AG04450 (cell line): ENCODE measurements around the gene TOP2B. TPM values are rescaled to one million over a fixed set of nuclear protein-coding genes. Genes with fewer than 3 reads are reported as not detected.

Experiments used
- CTCF ChIA-PET: fragments of 300-600, 350-600 bp; formaldehyde crosslinking; extraction: SDS; loops from one replicate; lab custom pipeline; 2022; ENCODE audit warnings: antibody characterized with exemption, inconsistent platforms; lab: Charles Lee
- POLR2A ChIA-PET: fragments of 350-600 bp; formaldehyde crosslinking; extraction: SDS; loops from one replicate; lab custom pipeline; 2021; ENCODE audit warnings: antibody characterized with exemption, inconsistent platforms; lab: Yijun Ruan, JAX
- DNase-seq: peaks from one replicate; pipeline ENCODE4 v3.0.0-alpha.2; 2011; ENCODE audit warnings: low read depth, low spot score
- H3K27ac ChIP-seq: one replicate; pipeline ENCODE4 v1.5.1; 2012; ENCODE audit warnings: low read depth, low read length, control low read depth
- H3K27me3 ChIP-seq: one replicate; pipeline ENCODE4 v1.6.0; 2012; ENCODE audit warnings: low read length; ENCODE audit not compliant: control insufficient read depth, insufficient read depth
- H3K4me3 ChIP-seq: 2 replicates; pipeline ENCODE4 v1.5.1; 2011; ENCODE audit warnings: mild to moderate bottlenecking, low read depth, low read length, control low read depth
- H3K9me3 ChIP-seq: 2 replicates; pipeline ENCODE4 v1.5.1; 2012; ENCODE audit warnings: low read length; ENCODE audit not compliant: control insufficient read depth, insufficient read depth
- CTCF ChIP-seq: IDR thresholded peaks from 2 replicates; pipeline ENCODE4 v1.5.1; 2011; ENCODE audit warnings: low read depth, low read length, control low read depth, inconsistent platforms
- polyA minus RNA-seq: library from RNA; depleted of rRNA, polyadenylated mRNA; stranded (reverse); fragments of >200 nt; gene quantifications from 2 replicates; pipeline ENCODE4 v1.2.3, GENCODE V29; 2011; rRNA and poly(A)+ RNA removed
- polyA plus RNA-seq: library from polyadenylated mRNA; depleted of rRNA; stranded (reverse); fragments of >200 nt; gene quantifications from 2 replicates; pipeline ENCODE4 v1.2.3, GENCODE V29; 2011; rRNA removed

TOP2B gene
- polyA plus RNA-seq (76.9 and 95.9 TPM in 2 replicates), polyA minus RNA-seq (38.9 and 68.4 TPM in 2 replicates)

DNA sequence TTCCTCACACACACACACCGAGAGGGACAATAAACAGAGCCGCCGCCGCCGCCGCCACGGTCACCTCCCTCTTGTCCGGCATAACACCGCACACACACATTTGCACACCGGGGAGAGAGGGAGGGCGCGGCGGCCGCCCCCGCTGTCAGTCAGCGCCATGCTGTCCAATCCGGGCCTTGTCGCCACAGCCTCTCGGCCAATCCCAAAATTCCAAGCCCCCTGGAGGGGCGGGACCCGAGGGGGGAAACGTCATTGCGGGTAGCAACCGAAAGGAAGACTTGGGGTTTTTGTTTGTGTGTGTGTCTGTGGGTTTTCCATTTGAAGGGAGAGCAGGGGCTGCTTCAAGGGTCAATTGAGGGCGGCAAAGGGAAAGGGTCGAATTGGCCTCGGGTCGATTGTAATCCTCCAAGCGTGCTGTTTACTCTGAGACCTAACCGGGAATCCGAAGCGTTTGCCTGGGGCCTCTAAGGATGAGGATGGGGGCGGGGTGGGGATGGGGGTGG lies at the start of gene TOP2B:
TSS of gene TOP2B (minus strand) at position 96 of the 503 bp plus-strand sequence. CDS start 610 bp downstream, outside the sequence.
- H3K27ac ChIP-seq: peak within 1 kb of the TSS; percentile 79
- no peaks in the 10 kb centered on the region for H3K27me3 ChIP-seq
- peak; percentile 85 for DNase-seq
- TF ChIP-seq CTCF: no peak
- POLR2A ChIA-PET: no interaction called here
- no peaks in the 10 kb centered on the region for H3K9me3 ChIP-seq
- CTCF ChIA-PET: interaction anchor here (4.6 kb wide), 1 partner anchor 17 kb away, joined by 29 read pairs; no protein-coding TSS in a partner anchor
- peak within 1 kb of the TSS; percentile 77 for H3K4me3 ChIP-seq

DNA sequence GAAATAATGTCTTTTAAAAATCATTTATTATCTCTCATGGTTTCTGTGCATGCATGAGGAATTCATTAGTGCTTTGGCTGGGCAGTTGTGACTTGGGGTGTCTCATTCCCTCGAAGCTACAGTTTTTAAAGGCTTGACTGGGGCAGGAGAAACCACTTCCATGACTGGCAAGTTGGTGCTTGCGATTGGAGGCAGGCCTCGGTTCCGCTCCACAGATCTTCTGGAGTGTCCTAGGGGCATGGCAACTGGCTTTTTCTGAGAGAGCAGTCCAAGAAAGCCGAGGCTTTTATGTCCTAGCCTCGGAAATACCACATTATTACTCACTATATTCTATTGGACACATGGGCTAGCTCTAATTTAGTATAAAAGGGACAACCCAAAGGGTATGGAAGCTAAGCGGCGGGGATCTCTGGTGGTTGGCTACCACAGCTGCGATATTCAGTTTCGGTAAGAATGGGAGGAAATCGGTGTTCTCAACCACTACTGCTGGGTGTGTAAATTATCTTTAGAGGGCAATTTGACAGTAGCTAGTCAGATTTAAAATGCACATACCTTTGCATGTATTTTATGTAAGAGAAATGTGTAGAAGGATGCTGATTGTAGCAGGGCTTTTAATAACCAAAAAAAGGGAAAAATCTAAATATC lies 48.8 kb upstream of the TOP2B start:
- CTCF ChIA-PET: no interaction called here

DNA sequence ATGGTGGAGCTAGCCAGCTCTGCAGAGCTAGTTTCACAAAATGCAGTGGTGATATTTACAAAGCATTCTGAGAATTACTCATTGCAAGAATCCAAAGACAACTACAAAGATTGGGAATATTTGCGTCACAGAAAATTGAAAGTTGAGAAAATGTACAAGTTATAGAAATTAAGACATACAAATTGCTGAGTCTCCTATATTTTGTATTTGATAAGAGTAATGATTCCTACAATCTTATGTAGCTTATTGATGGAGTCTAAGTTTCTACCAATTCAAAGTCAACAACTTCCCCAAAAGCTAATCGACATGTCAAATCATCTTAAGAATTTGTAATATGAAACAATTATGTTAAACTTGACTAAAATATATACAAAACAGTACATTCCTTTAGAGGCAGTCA lies 46.4 kb upstream of the TOP2B start:
- no peak overlapping the region for H3K27ac ChIP-seq
- H3K4me3 ChIP-seq: no peak overlapping the region
- no peak for DNase-seq
- ChIA-PET CTCF (interaction anchor here (0.5 kb wide), 1 partner anchor 63 kb away, joined by 3 read pairs; no protein-coding TSS in a partner anchor), POLR2A (no interaction called here)
- H3K27me3 ChIP-seq: no peaks in the 10 kb centered on the region
- no peak for TF ChIP-seq CTCF
- H3K9me3 ChIP-seq: no peaks in the 10 kb centered on the region

More for the DNA sequence above, 48.8 kb upstream of the TOP2B start:
- Histone ChIP-seq H3K4me3 (no peak overlapping the region), H3K27me3 (no peaks in the 10 kb centered on the region), H3K9me3 (no peaks in the 10 kb centered on the region), H3K27ac (no peak overlapping the region)
- no peak for TF ChIP-seq CTCF
- DNase-seq: no peak
- POLR2A ChIA-PET: no interaction called here

- no peak overlapping the region for H3K27ac ChIP-seq
- H3K27me3 ChIP-seq: no peaks in the 10 kb centered on the region
- ChIA-PET POLR2A (no interaction called here), CTCF (no interaction called here)
- no peak for TF ChIP-seq CTCF
- DNase-seq: no peak
- no peaks in the 10 kb centered on the region for H3K9me3 ChIP-seq
- no peak overlapping the region for H3K4me3 ChIP-seq
These were observed 43.3 kb upstream of the TOP2B start for GRCh38 chr3:25708036-25708435.

- H3K27ac ChIP-seq: no peak overlapping the region
- no peak for TF ChIP-seq CTCF
- POLR2A ChIA-PET: no interaction called here
- no peak overlapping the region for H3K4me3 ChIP-seq
- no peak for DNase-seq
- H3K9me3 ChIP-seq: no peaks in the 10 kb centered on the region
- H3K27me3 ChIP-seq: no peaks in the 10 kb centered on the region
- CTCF ChIA-PET: interaction anchor here (0.5 kb wide), 1 partner anchor 867 kb away, joined by 6 read pairs; no protein-coding TSS in a partner anchor
These were observed 42.7 kb upstream of the TOP2B start for GRCh38 chr3:25707268-25707926.
